ENCODE measurements around the gene HEXB. TPM values are rescaled to one million over a fixed set of nuclear protein-coding genes. Genes with fewer than 3 reads are reported as not detected.
"Not testable (repeated sequence)": the region's sequence is repeated elsewhere in the genome, so short reads cannot be mapped to it uniquely, and the experiment has no call there.

Gene HEXB
- total and polyA plus RNA-seq, 11 donors: 71.3 to 278 (median 106) TPM

DNA sequence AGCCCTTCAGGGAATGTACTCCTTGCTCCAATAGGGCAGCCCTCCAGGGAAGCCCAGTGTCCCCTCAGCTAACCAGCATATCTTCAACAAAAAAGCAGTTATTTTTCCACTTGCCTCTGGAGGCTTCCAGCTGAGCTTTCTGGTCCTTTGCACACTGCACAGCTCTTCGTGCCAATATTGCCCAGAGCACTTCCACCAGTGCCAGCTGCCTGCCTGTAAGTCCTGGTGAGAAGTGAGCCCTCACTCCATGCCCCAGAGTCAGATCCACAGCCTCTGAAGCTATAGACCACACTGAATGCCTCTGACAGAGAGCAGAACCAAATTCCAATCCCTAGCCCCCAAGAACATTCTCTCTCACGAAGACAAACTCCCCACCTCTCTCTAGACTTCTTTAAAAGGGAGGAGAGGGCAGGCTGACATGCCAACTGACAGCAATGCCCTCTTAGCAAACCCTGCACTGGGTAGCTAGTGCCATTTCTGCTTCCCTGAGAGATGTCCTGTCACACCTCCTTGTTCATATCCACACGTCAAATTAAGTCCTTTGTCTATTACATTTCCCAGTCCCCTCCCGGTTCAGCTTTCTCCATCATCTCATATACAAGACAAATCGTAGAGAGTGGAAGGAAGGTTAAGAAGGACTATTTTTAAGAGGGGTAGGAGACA is 12.7 kb upstream of the HEXB start:
- DNase-seq (peak in 1 of 5 donors; percentile 50), ATAC-seq (peak; percentile 73 to 84 (median 78))
- TF ChIP-seq, protein P1, sequence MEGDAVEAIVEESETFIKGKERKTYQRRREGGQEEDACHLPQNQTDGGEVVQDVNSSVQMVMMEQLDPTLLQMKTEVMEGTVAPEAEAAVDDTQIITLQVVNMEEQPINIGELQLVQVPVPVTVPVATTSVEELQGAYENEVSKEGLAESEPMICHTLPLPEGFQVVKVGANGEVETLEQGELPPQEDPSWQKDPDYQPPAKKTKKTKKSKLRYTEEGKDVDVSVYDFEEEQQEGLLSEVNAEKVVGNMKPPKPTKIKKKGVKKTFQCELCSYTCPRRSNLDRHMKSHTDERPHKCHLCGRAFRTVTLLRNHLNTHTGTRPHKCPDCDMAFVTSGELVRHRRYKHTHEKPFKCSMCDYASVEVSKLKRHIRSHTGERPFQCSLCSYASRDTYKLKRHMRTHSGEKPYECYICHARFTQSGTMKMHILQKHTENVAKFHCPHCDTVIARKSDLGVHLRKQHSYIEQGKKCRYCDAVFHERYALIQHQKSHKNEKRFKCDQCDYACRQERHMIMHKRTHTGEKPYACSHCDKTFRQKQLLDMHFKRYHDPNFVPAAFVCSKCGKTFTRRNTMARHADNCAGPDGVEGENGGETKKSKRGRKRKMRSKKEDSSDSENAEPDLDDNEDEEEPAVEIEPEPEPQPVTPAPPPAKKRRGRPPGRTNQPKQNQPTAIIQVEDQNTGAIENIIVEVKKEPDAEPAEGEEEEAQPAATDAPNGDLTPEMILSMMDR (IDR thresholded peaks at IDR 0.05): no peak
- TF ChIP-seq POLR2A (IDR thresholded peaks at IDR 0.05): no peak
- H3K4me1 ChIP-seq: peaks cover 0 to 17% (median 4%) of the 10 kb centered on the region in 12 donors
- 28 to 42% (median 36%) methylated on average over 5 of the region's 5 CpGs for WGBS, 4 donors
- peak overlapping the region in 9 of 12 donors; percentile 0 to 76 (median 39) for H3K27ac ChIP-seq
- intact Hi-C loops (cut with DNase I): loop anchor here in 7 of 10 donors (2.0 to 10.0 kb wide), 3 partner anchors 242 to 246 kb away; no protein-coding TSS in a partner anchor
- H3K4me3 ChIP-seq: peak overlapping the region in 3 of 12 donors; percentile 4 to 19 (median 18)
- H3K36me3 ChIP-seq: no peaks in the 10 kb centered on the region
- no peaks in the 10 kb centered on the region for H3K9me3 ChIP-seq
- H3K27me3 ChIP-seq: no peaks in the 10 kb centered on the region

DNA sequence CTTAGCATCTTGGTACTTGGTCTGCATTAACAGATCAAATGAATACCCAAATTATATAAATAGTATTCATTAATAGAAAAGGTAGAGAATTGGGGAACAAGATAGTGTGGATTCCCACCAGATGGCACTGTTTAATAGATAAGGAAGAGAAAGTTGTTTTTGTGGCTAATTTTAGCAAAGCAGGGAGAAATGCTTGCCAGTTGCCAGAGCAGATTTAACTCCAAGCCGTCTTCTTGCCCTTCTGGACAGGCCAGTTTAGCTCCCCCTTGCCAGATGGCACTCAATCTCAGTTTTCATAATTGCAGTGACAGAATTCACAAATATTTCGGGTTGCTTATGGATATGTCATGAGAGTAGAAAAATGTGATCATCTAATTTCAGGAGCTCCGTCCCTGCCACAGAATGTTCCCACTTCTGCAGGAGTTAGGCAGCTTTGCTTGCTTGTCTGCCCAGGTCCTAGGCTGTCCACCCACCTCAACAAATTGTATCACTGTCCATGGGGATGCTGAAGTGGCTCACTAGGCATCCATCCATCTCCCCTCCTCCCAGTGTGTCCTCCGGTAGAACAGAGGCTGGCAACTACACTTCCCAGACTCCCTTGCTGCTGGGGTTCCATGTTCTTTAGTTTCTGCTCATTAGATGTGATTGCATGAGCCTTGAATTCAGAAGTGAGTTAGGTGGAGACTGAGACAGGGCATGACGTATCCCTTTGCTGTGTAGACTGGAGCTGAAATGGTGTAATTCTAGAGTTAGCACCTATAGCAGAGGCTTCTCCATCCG is 11.8 kb upstream of the HEXB start:
- WGBS, 4 donors: 40 to 52% (median 44%) methylated on average over 6 of the region's 6 CpGs
- Histone ChIP-seq H3K9me3 (no peaks in the 10 kb centered on the region), H3K36me3 (no peaks in the 10 kb centered on the region), H3K4me1 (peaks cover 0 to 17% (median 4%) of the 10 kb centered on the region in 12 donors), H3K27ac (peak overlapping the region in 9 of 12 donors; percentile 22 to 76 (median 55)), H3K4me3 (peak overlapping the region in 9 of 12 donors; percentile 15 to 40 (median 21)), H3K27me3 (no peaks in the 10 kb centered on the region)
- TF ChIP-seq, protein P1 (IDR thresholded peaks at IDR 0.05): peak in 11 of 12 donors; percentile 23 to 59 (median 40)
- TF ChIP-seq POLR2A (IDR thresholded peaks at IDR 0.05): no peak
- intact Hi-C loops (cut with DNase I): loop anchor here in 7 of 10 donors (2.0 to 10.0 kb wide), 3 partner anchors 242 to 246 kb away; no protein-coding TSS in a partner anchor
- peak; percentile 70 to 74 (median 71) for ATAC-seq
- peak in 1 of 5 donors; percentile 28 for DNase-seq

DNA sequence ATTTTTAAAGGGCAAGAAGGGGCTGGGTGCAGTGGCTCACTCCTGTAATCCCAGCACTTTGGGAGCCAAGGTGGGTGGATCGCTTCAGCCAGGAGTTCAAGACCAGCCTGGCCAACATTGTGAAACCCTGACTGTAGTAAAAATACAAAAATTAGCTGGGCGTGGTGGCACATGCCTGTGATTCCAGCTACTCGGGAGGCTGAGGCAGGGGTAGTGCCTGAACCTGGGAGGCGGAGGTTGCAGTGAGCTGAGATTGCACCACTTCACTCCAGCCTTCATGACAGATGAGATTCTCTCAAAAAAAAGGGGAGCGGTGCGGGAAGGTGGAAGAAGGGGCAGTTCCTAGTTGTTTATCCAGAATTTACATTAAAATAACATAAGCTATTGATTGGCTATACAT is 8.6 kb upstream of the HEXB start:
- intact Hi-C loops (cut with DNase I): loop anchor here in 3 of 10 donors (10.0 kb wide), 1 partner anchor 238 kb away; no protein-coding TSS in a partner anchor
- ATAC-seq: not testable (repeated sequence)

DNA sequence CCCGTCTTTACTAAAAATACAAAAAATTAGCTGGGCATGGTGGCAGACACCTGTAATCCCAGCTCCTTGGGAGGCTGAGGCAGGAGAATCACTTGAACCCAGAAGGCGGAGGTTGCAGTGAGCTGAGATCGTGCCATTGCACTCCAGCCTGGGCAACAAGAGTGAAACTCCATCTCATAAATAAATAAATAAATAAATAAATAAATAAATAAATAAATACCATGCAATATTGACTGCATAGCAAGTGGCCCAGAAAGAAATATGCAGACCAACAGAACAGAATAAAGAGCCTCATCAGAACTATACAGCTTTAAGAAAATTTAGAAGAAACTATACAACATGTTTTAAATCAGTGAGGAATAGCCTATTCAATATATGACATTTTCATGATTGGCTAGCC is 6.9 kb upstream of the HEXB start:
- not testable (repeated sequence) for ATAC-seq, H3K27me3 ChIP-seq, H3K36me3 ChIP-seq, H3K9me3 ChIP-seq, H3K4me3 ChIP-seq, H3K27ac ChIP-seq, H3K4me1 ChIP-seq, DNase-seq
- intact Hi-C loops (cut with DNase I): loop anchor here in 3 of 10 donors (10.0 kb wide), 1 partner anchor 237 kb away; no protein-coding TSS in a partner anchor
- 79 to 96% (median 82%) methylated on average over 3 of the region's 3 CpGs for WGBS, 4 donors

More for the DNA sequence above, 8.6 kb upstream of the HEXB start:
- not testable (repeated sequence) for H3K9me3 ChIP-seq, H3K27me3 ChIP-seq, H3K4me3 ChIP-seq, DNase-seq, H3K36me3 ChIP-seq, H3K27ac ChIP-seq
- peaks cover 0 to 17% (median 4%) of the 10 kb centered on the region in 12 donors for H3K4me1 ChIP-seq
- WGBS, 4 donors: 96 to 98% (median 96%) methylated on average over 6 of the region's 6 CpGs

DNA sequence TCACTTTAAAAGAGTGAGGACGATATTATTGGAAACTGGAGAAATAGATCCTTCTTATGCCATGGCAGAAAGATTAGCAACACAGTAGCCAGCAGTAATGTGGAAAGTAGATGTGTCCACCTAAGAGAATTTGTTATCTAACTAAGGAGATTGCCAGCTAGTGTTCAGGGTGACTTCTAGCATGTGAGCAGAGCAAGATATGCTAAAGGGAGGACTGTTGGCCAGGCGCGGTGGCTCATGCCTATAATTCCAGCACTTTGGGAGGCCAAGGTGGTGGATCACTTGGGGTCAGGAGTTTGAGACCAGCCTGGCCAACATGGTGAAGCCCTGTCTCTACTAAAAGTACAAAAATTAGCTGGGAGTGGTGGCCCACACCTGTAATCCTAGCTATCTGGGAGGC is 5.7 kb upstream of the HEXB start:
- intact Hi-C loops (cut with DNase I): loop anchor here in 3 of 10 donors (10.0 kb wide), 1 partner anchor 236 kb away; no protein-coding TSS in a partner anchor
- 83 to 94% (median 84%) methylated on average over 3 of the region's 3 CpGs for WGBS, 4 donors
- H3K27ac ChIP-seq: not testable (repeated sequence)

More for the DNA sequence above, 5.7 kb upstream of the HEXB start:
- not testable (repeated sequence) for H3K27me3 ChIP-seq, H3K36me3 ChIP-seq, H3K9me3 ChIP-seq, H3K4me3 ChIP-seq, H3K4me1 ChIP-seq, ATAC-seq, DNase-seq
